ENCODE data around the gene AHI1. TPM values are rescaled to one million over a fixed set of nuclear protein-coding genes. Genes with fewer than 3 reads are reported as not detected.

The AHI1 gene
- total and polyA plus RNA-seq, 2 donors (not counting 1 experiment from before 2014, with no cell fraction given): 8.3 to 61.7 TPM

GRCh38 chr6:135481783-135482369 lies 15.7 kb downstream of the AHI1 start:
- WGBS (ENCODE audit: insufficient coverage): no CpG with 5 or more reads among the region's 3 CpGs
- Histone ChIP-seq H3K36me3 (replicated peaks in 1 of 2; ENCODE audit: control extremely low read depth in 1 of 2, control insufficient read depth in 1 of 2, extremely low read depth in 1 of 2, insufficient read depth in 2 of 2, low read length in 1 of 2) (no peaks in the 10 kb centered on the region), H3K4me1 (ENCODE audit: control insufficient read depth in 2 of 2, insufficient read depth in 2 of 2, low read length in 2 of 2) (no peaks in the 10 kb centered on the region), H4K20me1 (ENCODE audit: control insufficient read depth, insufficient read depth, low read length, poor library complexity, severe bottlenecking) (no peaks in the 10 kb centered on the region), H3K4me2 (replicated peaks; ENCODE audit: low read depth, low read length, poor library complexity, severe bottlenecking) (no peak overlapping the region), H3K27me3 (replicated peaks in 1 of 4; ENCODE audit: control extremely low read depth in 1 of 4, control insufficient read depth in 3 of 4, insufficient read depth in 4 of 4, low read length in 3 of 4) (no peaks in the 10 kb centered on the region), H3K9ac (ENCODE audit: low read length) (no peak overlapping the region), H2AFZ (ENCODE audit: insufficient read depth, low read depth, low read length, poor library complexity, severe bottlenecking) (no peak overlapping the region), H3K79me2 (ENCODE audit: control insufficient read depth, insufficient read depth, low read length) (no peaks in the 10 kb centered on the region), H3K9me3 (ENCODE audit: control extremely low read depth in 1 of 3, control insufficient read depth in 2 of 3, insufficient read depth in 1 of 3, low read length in 2 of 3) (peaks cover 3 to 44% (median 33%) of the 10 kb centered on the region in 3 donors), H3K27ac (ENCODE audit: low read length in 2 of 2) (no peak overlapping the region), H3K4me3 (ENCODE audit: control extremely low read depth in 1 of 5, extremely low read depth in 1 of 5, insufficient read depth in 1 of 5, low read depth in 2 of 5, low read length in 4 of 5) (no peak overlapping the region)
- no peak for DNase-seq
- Mint-ChIP-seq H3K4me3 (no peak overlapping the region), H3K27ac (no peak overlapping the region), H3K9me3 (ENCODE audit: insufficient read depth) (peaks cover 14% of the 10 kb centered on the region), H3K27me3 (no peaks in the 10 kb centered on the region), H3K4me1 (no peaks in the 10 kb centered on the region)
- no peak for ATAC-seq (ENCODE audit: low read depth)
- intact Hi-C loops (cut with micrococcal nuclease): no loop called here
- CTCF ChIA-PET: no interaction called here
- POLR2A ChIA-PET: no interaction called here
- TF ChIP-seq CTCF (IDR thresholded peaks at IDR 0.05): no peak
- no peak for TF ChIP-seq EZH2 (IDR thresholded peaks at IDR 0.05; ENCODE audit: borderline replicate concordance, insufficient read depth, low read depth, low read length, poor library complexity, severe bottlenecking)

DNA sequence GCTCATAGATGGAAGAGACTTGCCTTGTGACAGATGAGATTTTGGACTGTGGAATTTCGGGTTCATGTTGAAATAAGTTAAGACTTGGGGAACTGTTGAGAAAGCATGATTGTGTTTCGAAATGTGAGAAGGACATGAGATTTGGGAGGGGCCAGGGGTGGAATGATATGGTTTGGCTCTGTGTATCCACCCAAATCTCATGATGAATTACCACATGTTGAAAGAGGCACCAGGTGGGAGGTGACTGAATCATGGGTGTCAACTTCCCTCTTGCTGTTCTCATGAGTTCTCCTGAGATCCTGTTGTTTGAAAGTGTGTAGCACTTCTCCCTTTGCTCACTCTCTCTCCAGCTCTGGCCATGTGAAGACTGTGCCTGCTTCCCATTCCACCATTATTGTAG lies 17.9 kb downstream of the AHI1 start:
- ChIA-PET CTCF (no interaction called here), POLR2A (no interaction called here)
- Mint-ChIP-seq H3K9me3 (ENCODE audit: insufficient read depth) (peaks cover 14% of the 10 kb centered on the region), H3K27me3 (no peaks in the 10 kb centered on the region), H3K27ac (no peak overlapping the region), H3K4me1 (no peaks in the 10 kb centered on the region), H3K4me3 (no peak overlapping the region)
- Histone ChIP-seq H3K36me3 (replicated peaks in 1 of 2; ENCODE audit: control extremely low read depth in 1 of 2, control insufficient read depth in 1 of 2, extremely low read depth in 1 of 2, insufficient read depth in 2 of 2, low read length in 1 of 2) (no peaks in the 10 kb centered on the region), H4K20me1 (ENCODE audit: control insufficient read depth, insufficient read depth, low read length, poor library complexity, severe bottlenecking) (no peaks in the 10 kb centered on the region), H3K9me3 (ENCODE audit: control extremely low read depth in 1 of 3, control insufficient read depth in 2 of 3, insufficient read depth in 1 of 3, low read length in 2 of 3) (peaks cover 3 to 44% (median 29%) of the 10 kb centered on the region in 3 donors), H3K27me3 (replicated peaks in 1 of 4; ENCODE audit: control extremely low read depth in 1 of 4, control insufficient read depth in 3 of 4, insufficient read depth in 4 of 4, low read length in 3 of 4) (no peaks in the 10 kb centered on the region), H2AFZ (ENCODE audit: insufficient read depth, low read depth, low read length, poor library complexity, severe bottlenecking) (no peak overlapping the region), H3K27ac (ENCODE audit: low read length in 2 of 2) (no peak overlapping the region), H3K9ac (ENCODE audit: low read length) (no peak overlapping the region), H3K4me2 (replicated peaks; ENCODE audit: low read depth, low read length, poor library complexity, severe bottlenecking) (no peak overlapping the region), H3K4me1 (ENCODE audit: control insufficient read depth in 2 of 2, insufficient read depth in 2 of 2, low read length in 2 of 2) (no peaks in the 10 kb centered on the region), H3K79me2 (ENCODE audit: control insufficient read depth, insufficient read depth, low read length) (no peaks in the 10 kb centered on the region), H3K4me3 (ENCODE audit: control extremely low read depth in 1 of 5, extremely low read depth in 1 of 5, insufficient read depth in 1 of 5, low read depth in 2 of 5, low read length in 4 of 5) (no peak overlapping the region)
- TF ChIP-seq EZH2 (IDR thresholded peaks at IDR 0.05; ENCODE audit: borderline replicate concordance, insufficient read depth, low read depth, low read length, poor library complexity, severe bottlenecking): no peak
- no peak for TF ChIP-seq CTCF (IDR thresholded peaks at IDR 0.05)
- 100% methylated on average over 2 of the region's 2 CpGs for whole genome bisulfite sequencing (ENCODE audit: insufficient coverage)
- no peak for ATAC-seq (ENCODE audit: low read depth)
- intact Hi-C loops (cut with micrococcal nuclease): no loop called here
- DNase-seq: no peak

Measured in B cell (primary cell).